GM12875 (cell line): ENCODE results near the gene GPR176.
"Not testable (repeated sequence)": the region's sequence is repeated elsewhere in the genome, so short reads cannot be mapped to it uniquely, and the experiment has no call there.

Experiments
- H3K4me3 ChIP-seq: one replicate; pipeline ENCODE4 v1.5.1; 2011; ENCODE audit warnings: low read depth, low read length, control low read depth
- CTCF ChIP-seq: IDR thresholded peaks from 2 replicates; pipeline ENCODE4 v1.5.1; 2011; ENCODE audit warnings: low read depth, mild to moderate bottlenecking, control low read depth, inconsistent platforms, low read length, moderate library complexity, borderline replicate concordance; ENCODE audit not compliant: insufficient read depth

Gene GPR176

GRCh38 chr15:39823634-39824033, 96.4 kb downstream of the GPR176 start:
- H3K4me3 ChIP-seq: no peak overlapping the region
- TF ChIP-seq CTCF: no peak

- TF ChIP-seq CTCF: no peak
- no peak overlapping the region for H3K4me3 ChIP-seq
Observed at GRCh38 chr15:39820050-39820602, 99.9 kb downstream of the GPR176 start.

DNA sequence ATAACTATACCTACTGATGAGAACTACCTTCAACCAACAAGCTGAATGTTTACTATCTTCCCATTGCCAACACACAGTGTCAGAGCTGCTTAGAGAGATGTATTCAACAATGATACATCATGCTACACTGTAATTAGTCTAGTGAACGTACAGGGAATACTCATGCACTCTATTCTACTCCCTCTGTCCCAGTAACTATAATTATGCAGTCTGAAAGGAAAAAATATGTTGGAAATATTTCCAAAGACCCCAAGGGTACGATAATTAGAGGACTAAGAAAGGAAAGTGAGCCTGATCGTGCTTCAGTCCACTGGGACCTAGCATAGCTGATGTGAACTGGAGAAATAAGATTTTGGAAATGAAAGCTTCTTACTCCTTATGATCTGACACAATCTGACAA, 100.5 kb downstream of the GPR176 start:
- no peak overlapping the region for H3K4me3 ChIP-seq
- no peak for TF ChIP-seq CTCF

DNA sequence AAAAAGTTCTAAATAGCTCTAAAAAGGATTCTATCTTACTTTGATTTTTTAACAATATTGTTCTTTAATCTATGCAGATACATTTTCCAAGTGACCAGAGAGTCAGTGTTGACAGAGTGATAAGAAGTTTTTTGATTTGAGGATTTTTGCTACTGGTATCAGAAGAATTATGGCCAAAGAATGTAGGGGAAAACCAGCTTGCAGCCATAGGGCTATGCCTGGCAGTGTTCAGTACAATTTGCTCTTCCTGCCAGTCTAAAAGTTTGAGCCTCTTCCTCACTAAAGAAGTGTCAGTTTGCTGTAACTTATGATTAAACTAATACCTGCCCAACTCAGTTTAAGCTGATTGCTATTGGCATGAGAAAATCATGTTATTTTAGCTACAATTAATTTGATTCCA, 102.2 kb downstream of the GPR176 start:
- TF ChIP-seq CTCF: no peak
- no peak overlapping the region for H3K4me3 ChIP-seq

DNA sequence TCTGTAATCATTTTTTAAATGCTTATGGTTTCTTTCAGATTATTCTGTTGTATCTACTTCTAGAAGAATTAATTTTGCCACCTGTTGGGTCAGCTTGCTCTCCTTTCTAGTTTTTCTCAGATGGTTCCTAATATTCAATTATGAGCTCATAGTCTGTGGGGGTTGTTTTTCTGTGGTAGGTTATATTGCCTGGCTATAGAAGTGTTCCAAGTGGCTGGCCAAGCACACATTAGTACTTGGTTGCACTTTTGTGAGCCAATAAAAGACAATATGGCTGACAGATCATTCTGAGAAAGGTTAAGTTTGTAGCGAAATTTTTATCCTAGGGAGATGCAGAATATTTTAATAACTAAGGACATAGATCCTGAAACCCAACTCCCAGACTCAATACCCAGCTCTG, 105.6 kb downstream of the GPR176 start:
- no peak for TF ChIP-seq CTCF
- H3K4me3 ChIP-seq: no peak overlapping the region

GRCh38 chr15:39812651-39813050, 107.4 kb downstream of the GPR176 start:
- not testable (repeated sequence) for H3K4me3 ChIP-seq

- TF ChIP-seq CTCF: no peak
- no peak overlapping the region for H3K4me3 ChIP-seq
Observed at GRCh38 chr15:39808909-39809308, 111.2 kb downstream of the GPR176 start.

DNA sequence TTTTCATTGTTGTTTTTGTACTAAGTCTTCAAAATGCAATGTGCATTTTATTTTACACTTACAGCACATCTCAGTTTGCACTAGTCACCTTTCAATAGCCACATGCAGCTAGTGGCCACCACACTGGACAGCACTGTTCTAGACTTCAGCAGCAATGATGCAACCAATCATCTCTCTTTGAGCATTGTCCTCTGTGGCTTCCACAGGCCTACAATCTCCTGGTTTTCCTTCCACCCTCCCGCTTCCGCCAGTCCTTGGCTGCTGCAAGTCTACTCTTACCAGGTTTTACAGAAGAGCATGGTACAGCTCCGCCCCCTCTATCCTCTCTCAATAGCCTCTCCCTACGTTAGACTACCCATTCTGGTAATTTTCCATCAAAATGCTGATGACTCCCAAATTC, 112.3 kb downstream of the GPR176 start:
- no peak overlapping the region for H3K4me3 ChIP-seq
- no peak for TF ChIP-seq CTCF
